GM12878 (cell line): ENCODE data around the gene FOXP1. TPM values are rescaled to one million over a fixed set of nuclear protein-coding genes. Genes with fewer than 3 reads are reported as not detected.

ENCODE experiments used
- ATAC-seq: fragments of 200-7000 bp; cut with Tn5 transposase; 3 replicates; pipeline ENCODE4 v1.9.1; 2020; ENCODE audit warnings: mild to moderate bottlenecking, moderate library complexity
- BruUV-seq: library from RNA; stranded (reverse); fragments of 400-500 nt; replicated peaks from 2 replicates; lab custom pipeline; 2021; lab: Mats Ljungman, UMichigan
- CTCF ChIA-PET: fragments of 300-600 bp; sonication (Branson Sonifier 250); formaldehyde crosslinking; extraction: SDS; loops from one replicate; lab custom pipeline; 2021; ENCODE audit warnings: inconsistent platforms; lab: Yijun Ruan, JAX
- POLR2A ChIA-PET: fragments of 350-600 bp; formaldehyde crosslinking; extraction: SDS; loops from one replicate; lab custom pipeline; 2021; ENCODE audit warnings: inconsistent platforms; lab: Charles Lee
- RAD21 ChIA-PET: fragments of 300-600 bp; sonication (Branson Sonifier 250); formaldehyde crosslinking; loops from one replicate; lab custom pipeline; 2023; ENCODE audit warnings: antibody characterized with exemption; ENCODE audit not compliant: unreplicated experiment; lab: Charles Lee
- SMC1A ChIA-PET: fragments of 300-600 bp; sonication (Branson Sonifier 250); formaldehyde crosslinking; loops from one replicate; lab custom pipeline; 2023; ENCODE audit not compliant: unreplicated experiment, uncharacterized antibody; lab: Charles Lee
- DNase-seq: peaks from one replicate; pipeline ENCODE4 v3.0.0-alpha.2; 2011; ENCODE audit warnings: low read depth, low spot score
- FAIRE-seq: peaks from 3 replicates; lab custom pipeline; 2011; peaks lifted over from hg19 to GRCh38; lab: Jason Lieb, UNC
- H2AFZ ChIP-seq: 2 replicates; pipeline ENCODE4 v1.6.0; 2011; ENCODE audit warnings: low read depth, low read length, control low read depth; ENCODE audit not compliant: control insufficient read depth
- H3K27ac ChIP-seq: 2 replicates; pipeline ENCODE4 v1.5.1; 2011; ENCODE audit warnings: control low read depth; ENCODE audit not compliant: control insufficient read depth, insufficient read depth
- H3K27me3 ChIP-seq, 2 experiments: replicated peaks in 1 of 2; 2 replicates each; pipeline versions ENCODE4 v1.6.0 to v1.6.1; 2011; ENCODE audit warnings: low read length in 1 of 2; ENCODE audit not compliant: control insufficient read depth in 2 of 2, insufficient read depth in 2 of 2
- H3K36me3 ChIP-seq, 2 experiments: 2 replicates each; pipeline ENCODE4 v1.5.1; 2011; ENCODE audit warnings: low read length in 1 of 2; ENCODE audit not compliant: control insufficient read depth in 2 of 2, insufficient read depth in 2 of 2
- H3K4me1 ChIP-seq: 2 replicates; pipeline ENCODE4 v1.6.1; 2011; ENCODE audit warnings: mild to moderate bottlenecking, low read length, moderate library complexity, mixed read lengths; ENCODE audit not compliant: control insufficient read depth, insufficient read depth
- H3K4me2 ChIP-seq: 2 replicates; pipeline ENCODE4 v1.6.0; 2011; ENCODE audit warnings: control low read depth; ENCODE audit not compliant: control insufficient read depth, insufficient read depth
- H3K4me3 ChIP-seq: fragments of 200-600 bp; sonication (generic); 2 replicates; pipeline ENCODE4 v1.5.1; 2016
- H3K79me2 ChIP-seq: 2 replicates; pipeline ENCODE4 v1.6.0; 2011; ENCODE audit warnings: low read length; ENCODE audit not compliant: control insufficient read depth, insufficient read depth
- H3K9ac ChIP-seq: 2 replicates; pipeline ENCODE4 v1.8.0; 2011; ENCODE audit warnings: low read length, control low read depth, mixed read lengths; ENCODE audit not compliant: control insufficient read depth, insufficient read depth
- H3K9me3 ChIP-seq: replicated peaks from 3 replicates; pipeline ENCODE4 v1.5.1; 2011; ENCODE audit warnings: mild to moderate bottlenecking, low read length; ENCODE audit not compliant: control insufficient read depth, insufficient read depth
- H4K20me1 ChIP-seq: 2 replicates; pipeline ENCODE4 v1.6.0; 2011; ENCODE audit not compliant: control insufficient read depth, insufficient read depth
- CBFB ChIP-seq: IDR thresholded peaks from 2 replicates; pipeline ENCODE4 v1.6.1; 2016; ENCODE audit warnings: antibody characterized with exemption, low read depth
- CREM ChIP-seq: IDR thresholded peaks from 2 replicates; pipeline ENCODE4 v1.6.1; 2014; ENCODE audit warnings: antibody characterized with exemption, low read depth
- FOS ChIP-seq: IDR thresholded peaks from 3 replicates; pipeline ENCODE4 v1.6.1; 2011; ENCODE audit warnings: borderline replicate concordance; ENCODE audit not compliant: insufficient read length; ENCODE audit errors: extremely low read depth
- GATAD2B ChIP-seq: fragments of 450-650 bp; conservative IDR thresholded peaks from 2 replicates; pipeline ENCODE4 v1.6.1; 2017; ENCODE audit warnings: low read depth, mild to moderate bottlenecking, moderate library complexity
- NFIC ChIP-seq: IDR thresholded peaks from 2 replicates; pipeline ENCODE4 v1.6.1; 2012; ENCODE audit warnings: low read depth, mild to moderate bottlenecking, inconsistent platforms, low read length, moderate library complexity
- RELA ChIP-seq: fragments of 450-650 bp; IDR thresholded peaks from 2 replicates; pipeline ENCODE4 v1.8.0; 2014; ENCODE audit warnings: borderline replicate concordance; ENCODE audit not compliant: partially characterized antibody
- SIX5 ChIP-seq: IDR thresholded peaks from 2 replicates; pipeline ENCODE4 v1.6.1; 2011; ENCODE audit warnings: mild to moderate bottlenecking, low read depth, low read length, moderate library complexity; ENCODE audit not compliant: severe bottlenecking
- SMC3 ChIP-seq: IDR thresholded peaks from 2 replicates; pipeline ENCODE4 v1.6.1; 2011; ENCODE audit warnings: low read length, improper control_type of control experiment, borderline replicate concordance
- ZSCAN29 ChIP-seq: fragments of 450-650 bp; IDR thresholded peaks from 2 replicates; pipeline ENCODE4 v1.6.1; 2017; ENCODE audit warnings: mild to moderate bottlenecking, moderate library complexity
- WGBS: methylation state at CpG from one replicate; pipeline ENCODE4 v1.1.6; 2016; ENCODE audit warnings: low lambda C conversion rate; ENCODE audit not compliant: insufficient replicate concordance, insufficient coverage; ENCODE audit errors: missing lambda C conversion rate; 5-methylcytosine and 5-hydroxymethylcytosine counted together
- in situ Hi-C: fragments of 300-500 bp; cut with MboI; formaldehyde crosslinking; loops from 9 replicates; pipeline ENCODE4 v1.14.3; 2018; ENCODE audit warnings: mixed read lengths
- intact Hi-C: fragments of 100-400 bp; cut with micrococcal nuclease; formaldehyde crosslinking; loops from one replicate; pipeline ENCODE4 v1.14.2; 2022; ENCODE audit not compliant: unreplicated experiment
- polyA plus RNA-seq, 11 experiments: library from polyadenylated mRNA; depleted of rRNA in 4 of 11; unstranded in 6 of 11; stranded (reverse) in 5 of 11; fragments of >200 nt; fragmentation: Nextera tagmentation in 4 of 11; fragmentation: Illumina TruSeq in 1 of 11; extraction: Ambion mirVana in 4 of 11; extraction: Trizol in 1 of 11; gene quantifications; 1 replicate in 1 of 11; 2 replicates in 10 of 11; pipeline versions ENCODE4 v1.2.1 to v1.2.3, GENCODE V29; 2011 to 2016; ENCODE audit warnings: inconsistent platforms in 2 of 11, missing spikeins in 2 of 11, low read depth in 1 of 11
- total RNA-seq, 4 experiments: library from RNA; depleted of rRNA in 3 of 4; stranded (reverse); fragments of >200 nt in 3 of 4; fragmentation: Illumina TruSeq in 1 of 4; extraction: Trizol in 1 of 4; gene quantifications; 2 replicates each; pipeline versions ENCODE4 v1.2.1 to v1.2.3, GENCODE V29; 2013 to 2021
- TF ChIP-seq, protein P1 (sequence below): fragments of 450-650 bp; IDR thresholded peaks from 2 replicates; pipeline ENCODE4 v1.6.1; 2016; ENCODE audit warnings: mild to moderate bottlenecking
- TF ChIP-seq, protein P2 (sequence below): fragments of 450-650 bp; IDR thresholded peaks from 2 replicates; pipeline ENCODE4 v1.6.1; 2017; ENCODE audit warnings: low read depth, mild to moderate bottlenecking, moderate library complexity
- TF ChIP-seq, protein P3 (sequence below): fragments of 450-650 bp; IDR thresholded peaks from 2 replicates; pipeline ENCODE4 v1.6.1; 2017; ENCODE audit warnings: borderline replicate concordance

FOXP1 gene
- total and polyA plus RNA-seq, 10 of the 15 experiments (the other 5 are each of a cell fraction or from before 2014, with no cell fraction given): 0.05 to 1.6 (median 0.20) TPM; not detected in 1

DNA sequence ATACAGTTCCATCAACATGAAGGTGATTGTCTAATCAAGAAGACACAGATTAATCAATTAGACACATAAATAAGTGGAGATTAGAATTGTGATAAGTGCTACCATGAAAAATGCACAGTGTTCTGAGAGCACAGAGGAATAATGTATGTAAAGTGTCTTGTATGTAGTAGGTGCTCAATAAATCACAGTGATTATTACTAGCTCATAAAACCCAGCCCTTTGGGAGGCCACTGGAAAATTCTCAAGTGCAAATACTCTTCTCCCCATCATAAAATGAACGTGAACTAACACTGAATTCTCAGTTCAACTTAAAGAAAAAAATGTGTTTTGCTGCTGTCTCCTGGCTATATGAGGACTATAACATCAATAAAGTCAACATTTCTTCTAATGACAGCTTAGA is 368.2 kb downstream of the FOXP1 start:
- Histone ChIP-seq H3K79me2 (no peaks in the 10 kb centered on the region), H2AFZ (no peak overlapping the region), H3K27ac (no peak overlapping the region), H3K4me1 (no peaks in the 10 kb centered on the region), H4K20me1 (no peaks in the 10 kb centered on the region), H3K4me2 (no peak overlapping the region), H3K27me3 (no peaks in the 10 kb centered on the region; a peak in 1 of 4 replicates), H3K36me3 (no peaks in the 10 kb centered on the region), H3K4me3 (no peak overlapping the region), H3K9ac (no peak overlapping the region), H3K9me3 (no peaks in the 10 kb centered on the region; the same call in 2 of the 3 replicates)
- intact Hi-C loops: no loop called here
- WGBS: 0% methylated on average over 1 of the region's 1 CpG
- SMC1A ChIA-PET: interaction anchor here (1.1 kb wide), 1 partner anchor 81 kb away, joined by 3 read pairs; no protein-coding TSS in a partner anchor
- DNase-seq (no peak), FAIRE-seq (no peak), ATAC-seq (no peak)
- BruUV-seq: no TSS peak
- no peak for TF ChIP-seq FOS
- no peak for TF ChIP-seq ZSCAN29
- TF ChIP-seq CBFB: no peak
- TF ChIP-seq, protein P1, sequence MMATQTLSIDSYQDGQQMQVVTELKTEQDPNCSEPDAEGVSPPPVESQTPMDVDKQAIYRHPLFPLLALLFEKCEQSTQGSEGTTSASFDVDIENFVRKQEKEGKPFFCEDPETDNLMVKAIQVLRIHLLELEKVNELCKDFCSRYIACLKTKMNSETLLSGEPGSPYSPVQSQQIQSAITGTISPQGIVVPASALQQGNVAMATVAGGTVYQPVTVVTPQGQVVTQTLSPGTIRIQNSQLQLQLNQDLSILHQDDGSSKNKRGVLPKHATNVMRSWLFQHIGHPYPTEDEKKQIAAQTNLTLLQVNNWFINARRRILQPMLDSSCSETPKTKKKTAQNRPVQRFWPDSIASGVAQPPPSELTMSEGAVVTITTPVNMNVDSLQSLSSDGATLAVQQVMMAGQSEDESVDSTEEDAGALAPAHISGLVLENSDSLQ: no peak
- TF ChIP-seq SIX5: no peak
- no peak for TF ChIP-seq NFIC
- TF ChIP-seq, protein P2, sequence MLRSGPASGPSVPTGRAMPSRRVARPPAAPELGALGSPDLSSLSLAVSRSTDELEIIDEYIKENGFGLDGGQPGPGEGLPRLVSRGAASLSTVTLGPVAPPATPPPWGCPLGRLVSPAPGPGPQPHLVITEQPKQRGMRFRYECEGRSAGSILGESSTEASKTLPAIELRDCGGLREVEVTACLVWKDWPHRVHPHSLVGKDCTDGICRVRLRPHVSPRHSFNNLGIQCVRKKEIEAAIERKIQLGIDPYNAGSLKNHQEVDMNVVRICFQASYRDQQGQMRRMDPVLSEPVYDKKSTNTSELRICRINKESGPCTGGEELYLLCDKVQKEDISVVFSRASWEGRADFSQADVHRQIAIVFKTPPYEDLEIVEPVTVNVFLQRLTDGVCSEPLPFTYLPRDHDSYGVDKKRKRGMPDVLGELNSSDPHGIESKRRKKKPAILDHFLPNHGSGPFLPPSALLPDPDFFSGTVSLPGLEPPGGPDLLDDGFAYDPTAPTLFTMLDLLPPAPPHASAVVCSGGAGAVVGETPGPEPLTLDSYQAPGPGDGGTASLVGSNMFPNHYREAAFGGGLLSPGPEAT: no peak
- no peak for TF ChIP-seq GATAD2B
- no peak for TF ChIP-seq SMC3
- TF ChIP-seq CREM: no peak
- TF ChIP-seq RELA: no peak
- TF ChIP-seq, protein P3, sequence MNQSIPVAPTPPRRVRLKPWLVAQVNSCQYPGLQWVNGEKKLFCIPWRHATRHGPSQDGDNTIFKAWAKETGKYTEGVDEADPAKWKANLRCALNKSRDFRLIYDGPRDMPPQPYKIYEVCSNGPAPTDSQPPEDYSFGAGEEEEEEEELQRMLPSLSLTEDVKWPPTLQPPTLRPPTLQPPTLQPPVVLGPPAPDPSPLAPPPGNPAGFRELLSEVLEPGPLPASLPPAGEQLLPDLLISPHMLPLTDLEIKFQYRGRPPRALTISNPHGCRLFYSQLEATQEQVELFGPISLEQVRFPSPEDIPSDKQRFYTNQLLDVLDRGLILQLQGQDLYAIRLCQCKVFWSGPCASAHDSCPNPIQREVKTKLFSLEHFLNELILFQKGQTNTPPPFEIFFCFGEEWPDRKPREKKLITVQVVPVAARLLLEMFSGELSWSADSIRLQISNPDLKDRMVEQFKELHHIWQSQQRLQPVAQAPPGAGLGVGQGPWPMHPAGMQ: no peak
- CTCF ChIA-PET: no interaction called here
- in situ Hi-C loops: no loop called here
- RAD21 ChIA-PET: no interaction called here
- POLR2A ChIA-PET: no interaction called here
